GM08714 (cell line): ENCODE measurements around the gene TENT4A.

Source experiments
- H3K4me3 ChIP-seq: fragments of 200-500 bp; sonication (Bioruptor generic); 2 replicates; pipeline ENCODE4 v1.5.1; 2014; ENCODE audit warnings: mild to moderate bottlenecking, low read length, inconsistent platforms
- ZNF274 ChIP-seq: IDR thresholded peaks from 2 replicates; pipeline ENCODE4 v1.6.1; 2012; ENCODE audit warnings: mild to moderate bottlenecking, low read depth, low read length

TENT4A gene

GRCh38 chr5:6783787-6784186, 70.6 kb downstream of the TENT4A start:
- H3K4me3 ChIP-seq: no peak overlapping the region
- TF ChIP-seq ZNF274: no peak

GRCh38 chr5:6784481-6784880, 71.2 kb downstream of the TENT4A start:
- no peak for TF ChIP-seq ZNF274
- no peak overlapping the region for H3K4me3 ChIP-seq

GRCh38 chr5:6785161-6785860, 72.1 kb downstream of the TENT4A start:
- no peak for TF ChIP-seq ZNF274
- H3K4me3 ChIP-seq: no peak overlapping the region

- H3K4me3 ChIP-seq: no peak overlapping the region
- TF ChIP-seq ZNF274: no peak
Measured at GRCh38 chr5:6785861-6786180, 72.6 kb downstream of the TENT4A start.

GRCh38 chr5:6786786-6787495, 73.7 kb downstream of the TENT4A start:
- TF ChIP-seq ZNF274: no peak
- H3K4me3 ChIP-seq: no peak overlapping the region

GRCh38 chr5:6787941-6788340, 74.7 kb downstream of the TENT4A start:
- TF ChIP-seq ZNF274: no peak
- no peak overlapping the region for H3K4me3 ChIP-seq

GRCh38 chr5:6788439-6788838, 75.2 kb downstream of the TENT4A start:
- TF ChIP-seq ZNF274: no peak
- no peak overlapping the region for H3K4me3 ChIP-seq

- TF ChIP-seq ZNF274: no peak
- no peak overlapping the region for H3K4me3 ChIP-seq
Measured at GRCh38 chr5:6788956-6789649, 75.9 kb downstream of the TENT4A start.

GRCh38 chr5:6790346-6790865, 77.2 kb downstream of the TENT4A start:
- TF ChIP-seq ZNF274: no peak
- H3K4me3 ChIP-seq: no peak overlapping the region

GRCh38 chr5:6791031-6791430, 77.8 kb downstream of the TENT4A start:
- H3K4me3 ChIP-seq: no peak overlapping the region
- no peak for TF ChIP-seq ZNF274

- no peak overlapping the region for H3K4me3 ChIP-seq
- no peak for TF ChIP-seq ZNF274
Measured at GRCh38 chr5:6792376-6792775, 79.1 kb downstream of the TENT4A start.

GRCh38 chr5:6792911-6793471, 79.8 kb downstream of the TENT4A start:
- TF ChIP-seq ZNF274: no peak

GRCh38 chr5:6801236-6801635, 88.0 kb downstream of the TENT4A start:
- TF ChIP-seq ZNF274: no peak
- H3K4me3 ChIP-seq: no peak overlapping the region

More at GRCh38 chr5:6792911-6793471, 79.8 kb downstream of the TENT4A start:
- no peak overlapping the region for H3K4me3 ChIP-seq

- no peak for TF ChIP-seq ZNF274
- no peak overlapping the region for H3K4me3 ChIP-seq
Measured at GRCh38 chr5:6803981-6804550, 90.8 kb downstream of the TENT4A start.

GRCh38 chr5:6804766-6805501, 91.7 kb downstream of the TENT4A start:
- no peak for TF ChIP-seq ZNF274

More at GRCh38 chr5:6804766-6805501, 91.7 kb downstream of the TENT4A start:
- H3K4me3 ChIP-seq: no peak overlapping the region
